Activated naive CD8-positive, alpha-beta T cell treated with anti-CD3 and anti-CD28 coated beads, Interleukin-2, amount 50 U/mL, for 16 hours (primary cell): Measurements from ENCODE around the gene FBN2.

Experiments
- DNase-seq: peaks from one replicate; pipeline ENCODE4 v3.0.0-alpha.2; 2020; ENCODE audit warnings: low read depth, low spot score

The FBN2 gene

GRCh38 chr5:128212191-128212806 is 325.7 kb downstream of the FBN2 start:
- no peak for DNase-seq

- no peak for DNase-seq
Observed at GRCh38 chr5:128208436-128208835, 329.6 kb downstream of the FBN2 start.
